CD14-positive monocyte (primary cell): ENCODE results near the gene EXT2. TPM values are rescaled to one million over a fixed set of nuclear protein-coding genes. Genes with fewer than 3 reads are reported as not detected.

Source experiments
- DNase-seq, 3 donors: peaks; one replicate each; pipeline ENCODE4 v3.0.0-alpha.2; 2011 to 2022
- H2AFZ ChIP-seq: 2 replicates; pipeline ENCODE4 v1.6.0; 2012; ENCODE audit warnings: mild to moderate bottlenecking, low read depth, low read length, inconsistent platforms; ENCODE audit not compliant: insufficient read depth, poor library complexity, severe bottlenecking
- H3K27ac ChIP-seq, 2 donors: 1 replicate in 1 of 2; 2 replicates in 1 of 2; pipeline ENCODE4 v1.5.1; 2012 to 2013; ENCODE audit warnings: low read length in 2 of 2, control low read depth in 1 of 2, inconsistent platforms in 1 of 2, low read depth in 1 of 2, mild to moderate bottlenecking in 1 of 2
- H3K27me3 ChIP-seq, 2 donors: one replicate each; pipeline versions ENCODE4 v1.6.0 to v1.6.1; 2011 to 2013; ENCODE audit warnings: low read length in 2 of 2; ENCODE audit not compliant: control insufficient read depth in 2 of 2, insufficient read depth in 2 of 2
- H3K36me3 ChIP-seq, 2 donors: replicated peaks in 1 of 2; 1 replicate in 1 of 2; 2 replicates in 1 of 2; pipeline versions ENCODE4 v1.5.1 to v1.6.1; 2012 to 2013; ENCODE audit warnings: low read length in 2 of 2, control low read depth in 1 of 2, inconsistent platforms in 1 of 2, mild to moderate bottlenecking in 1 of 2; ENCODE audit not compliant: insufficient read depth in 2 of 2, control insufficient read depth in 1 of 2
- H3K4me1 ChIP-seq, 2 donors: 1 replicate in 1 of 2; 2 replicates in 1 of 2; pipeline versions ENCODE4 v1.5.1 to v1.6.1; 2012 to 2013; ENCODE audit warnings: low read length in 2 of 2, control low read depth in 1 of 2, inconsistent platforms in 1 of 2, mild to moderate bottlenecking in 1 of 2, moderate library complexity in 1 of 2; ENCODE audit not compliant: insufficient read depth in 2 of 2, control insufficient read depth in 1 of 2
- H3K4me2 ChIP-seq: replicated peaks from 2 replicates; pipeline ENCODE3; 2012; ENCODE audit warnings: low read length, moderate library complexity, mild to moderate bottlenecking; ENCODE audit not compliant: poor library complexity, severe bottlenecking; ENCODE audit errors: extremely low read depth
- H3K4me3 ChIP-seq, 3 experiments: fragments of 200-600 bp in 1 of 3; sonication (generic) in 1 of 3; replicated peaks in 1 of 3; 1 replicate in 2 of 3; 2 replicates in 1 of 3; pipeline ENCODE4 v1.5.1; 2011 to 2013; ENCODE audit warnings: low read length in 3 of 3, mild to moderate bottlenecking in 3 of 3, control low read depth in 2 of 3, low read depth in 2 of 3, inconsistent platforms in 1 of 3, moderate library complexity in 1 of 3
- H3K79me2 ChIP-seq: 2 replicates; pipeline ENCODE4 v1.6.0; 2012; ENCODE audit warnings: mild to moderate bottlenecking, control low read depth, inconsistent platforms, low read length, moderate library complexity; ENCODE audit not compliant: insufficient read depth
- H3K9ac ChIP-seq: 2 replicates; pipeline ENCODE4 v1.6.0; 2017; ENCODE audit warnings: low read length, mild to moderate bottlenecking; ENCODE audit not compliant: insufficient read depth, poor library complexity, severe bottlenecking
- H3K9me3 ChIP-seq, 2 donors: replicated peaks in 1 of 2; 1 replicate in 1 of 2; 2 replicates in 1 of 2; pipeline versions ENCODE4 v1.5.1 to v1.6.1; 2012 to 2013; ENCODE audit warnings: low read length in 2 of 2, control low read depth in 1 of 2; ENCODE audit not compliant: control insufficient read depth in 1 of 2, insufficient read depth in 1 of 2
- H4K20me1 ChIP-seq: 2 replicates; pipeline ENCODE4 v1.6.0; 2012; ENCODE audit warnings: mild to moderate bottlenecking, low read length, control low read depth, moderate library complexity; ENCODE audit not compliant: insufficient read depth
- H3K27ac Mint-ChIP-seq, 7 donors: one replicate each; pipeline ENCODE4 v1.8.0; 2020; ENCODE audit warnings: mild to moderate bottlenecking in 7 of 7, mixed read lengths in 7 of 7, moderate library complexity in 6 of 7, inconsistent platforms in 2 of 7
- H3K27me3 Mint-ChIP-seq, 3 donors: one replicate each; pipeline ENCODE4 v1.8.0; 2021 to 2022; ENCODE audit warnings: low read depth in 3 of 3, mild to moderate bottlenecking in 3 of 3, mixed read lengths in 3 of 3, moderate library complexity in 3 of 3, inconsistent platforms in 1 of 3
- H3K36me3 Mint-ChIP-seq, 2 donors: one replicate each; pipeline ENCODE4 v1.8.0; 2020; ENCODE audit warnings: mixed read lengths in 2 of 2, inconsistent platforms in 1 of 2, mild to moderate bottlenecking in 1 of 2
- H3K4me1 Mint-ChIP-seq: one replicate; pipeline ENCODE4 v1.8.0; 2020; ENCODE audit warnings: mild to moderate bottlenecking, mixed read lengths
- H3K4me3 Mint-ChIP-seq, 2 donors: one replicate each; pipeline ENCODE4 v1.8.0; 2020; ENCODE audit warnings: mild to moderate bottlenecking in 2 of 2, mixed read lengths in 2 of 2, moderate library complexity in 1 of 2
- H3K9me3 Mint-ChIP-seq, 7 donors: one replicate each; pipeline ENCODE4 v1.8.0; 2020 to 2022; ENCODE audit warnings: mixed read lengths in 7 of 7, mild to moderate bottlenecking in 6 of 7, moderate library complexity in 6 of 7, inconsistent platforms in 2 of 7
- CTCF ChIP-seq: fragments of 200-600 bp; IDR thresholded peaks from one replicate; pipeline ENCODE4 v1.8.0; 2022; ENCODE audit warnings: antibody characterized with exemption, mild to moderate bottlenecking
- WGBS: methylation state at CpG from one replicate; pipeline ENCODE4 v1.1.5; 2013; ENCODE audit warnings: missing lambda C conversion rate; ENCODE audit not compliant: insufficient coverage; 5-methylcytosine and 5-hydroxymethylcytosine counted together
- intact Hi-C, 2 donors: fragments of 100-400 bp; cut with micrococcal nuclease; formaldehyde crosslinking; loops; one replicate each; pipeline versions ENCODE4 v1.15.0 to v1.15.1; 2023
- polyA plus RNA-seq, 3 donors: library from polyadenylated mRNA; depleted of rRNA in 1 of 3; unstranded in 2 of 3; stranded (reverse) in 1 of 3; fragments of 300-500 nt in 2 of 3; fragments of >200 nt in 1 of 3; fragmentation: Illumina TruSeq in 2 of 3; gene quantifications; 1 replicate in 2 of 3; 2 replicates in 1 of 3; pipeline ENCODE4 v1.2.3, GENCODE V29; 2012 to 2021

EXT2 gene
- polyA plus RNA-seq, 3 donors: 17.2 to 41.1 (median 34.2) TPM

- Mint-ChIP-seq H3K4me1 (peaks cover 20% of the 10 kb centered on the region), H3K36me3 (peaks cover 7 to 16% of the 10 kb centered on the region in 2 donors), H3K4me3 (no peak overlapping the region), H3K27ac (no peak overlapping the region), H3K27me3 (peaks cover 3 to 4% (median 3%) of the 10 kb centered on the region in 3 donors), H3K9me3 (no peaks in the 10 kb centered on the region)
- no peak for TF ChIP-seq CTCF
- Histone ChIP-seq H3K9ac (no peak overlapping the region), H3K36me3 (no peaks in the 10 kb centered on the region), H3K9me3 (no peaks in the 10 kb centered on the region), H4K20me1 (peaks cover 24% of the 10 kb centered on the region), H3K4me1 (peaks cover 15 to 16% of the 10 kb centered on the region in 2 donors), H2AFZ (no peak overlapping the region), H3K79me2 (peaks cover 12% of the 10 kb centered on the region), H3K4me3 (no peak overlapping the region), H3K4me2 (no peak overlapping the region), H3K27ac (no peak overlapping the region), H3K27me3 (no peaks in the 10 kb centered on the region)
- intact Hi-C loops: no loop called here
- no peak for DNase-seq
- no CpG with 5 or more reads among the region's 2 CpGs for WGBS
These were observed 5.6 kb downstream of the EXT2 start for GRCh38 chr11:44101098-44101497.

GRCh38 chr11:44104481-44105294 is 9.2 kb downstream of the EXT2 start:
- Histone ChIP-seq H3K27me3 (no peaks in the 10 kb centered on the region), H3K9ac (no peak overlapping the region), H2AFZ (no peak overlapping the region), H3K4me3 (no peak overlapping the region), H4K20me1 (peaks cover 24% of the 10 kb centered on the region), H3K4me2 (no peak overlapping the region), H3K36me3 (peaks cover 17 to 22% of the 10 kb centered on the region in 2 donors), H3K4me1 (peaks cover 6 to 7% of the 10 kb centered on the region in 2 donors), H3K27ac (no peak overlapping the region), H3K9me3 (no peaks in the 10 kb centered on the region), H3K79me2 (no peaks in the 10 kb centered on the region)
- WGBS: no CpG with 5 or more reads among the region's 5 CpGs
- Mint-ChIP-seq H3K27ac (no peak overlapping the region), H3K36me3 (peaks cover 24 to 30% of the 10 kb centered on the region in 2 donors), H3K4me3 (no peak overlapping the region), H3K9me3 (no peaks in the 10 kb centered on the region), H3K4me1 (peaks cover 10% of the 10 kb centered on the region), H3K27me3 (peaks cover 0 to 6% (median 0%) of the 10 kb centered on the region in 3 donors)
- peak; percentile 14 to 44 (median 16) for DNase-seq
- no peak for TF ChIP-seq CTCF
- intact Hi-C loops: no loop called here
